HG03280 (cell line): ENCODE results near the gene OR5H6.
"Not testable (repeated sequence)": the region's sequence is repeated elsewhere in the genome, so short reads cannot be mapped to it uniquely, and the experiment has no call there.

Experiments
- ATAC-seq: cut with Tn5 transposase; IDR thresholded peaks from one replicate; pipeline ENCODE4 v1.9.1; 2021; ENCODE audit warnings: mild to moderate bottlenecking, moderate library complexity; ENCODE audit not compliant: unreplicated experiment

OR5H6 gene

GRCh38 chr3:98263944-98264343 lies at the start of gene OR5H6:
OR5H6 (plus strand) TSS chr3:98264244; CDS start chr3:98264333, 89 bp downstream.
- no peak for ATAC-seq

GRCh38 chr3:98215051-98215450 lies 49.0 kb upstream of the OR5H6 start:
- no peak for ATAC-seq

- no peak for ATAC-seq
Observed at GRCh38 chr3:98223907-98224672, 40.0 kb upstream of the OR5H6 start.

GRCh38 chr3:98232489-98232888 lies 31.6 kb upstream of the OR5H6 start:
- no peak for ATAC-seq

GRCh38 chr3:98233468-98233867 lies 30.6 kb upstream of the OR5H6 start:
- ATAC-seq, result no peak

- no peak for ATAC-seq
Observed at GRCh38 chr3:98240131-98240530, 23.9 kb upstream of the OR5H6 start.

- ATAC-seq, result no peak
Observed at GRCh38 chr3:98242155-98242554, 21.9 kb upstream of the OR5H6 start.

GRCh38 chr3:98243843-98244242 lies 20.2 kb upstream of the OR5H6 start:
- ATAC-seq, result no peak

- no peak for ATAC-seq
Observed at GRCh38 chr3:98246142-98246541, 17.9 kb upstream of the OR5H6 start.

- not testable (repeated sequence) for ATAC-seq
Observed at GRCh38 chr3:98256026-98256425, 8.0 kb upstream of the OR5H6 start.

- no peak for ATAC-seq
Observed at GRCh38 chr3:98259707-98260106, 4.3 kb upstream of the OR5H6 start.

- no peak for ATAC-seq
Observed at GRCh38 chr3:98262046-98262445, 2.0 kb upstream of the OR5H6 start.

- no peak for ATAC-seq
Observed at GRCh38 chr3:98269846-98270245, 5.8 kb downstream of the OR5H6 start.

GRCh38 chr3:98272126-98272525 lies 8.1 kb downstream of the OR5H6 start:
- ATAC-seq, result no peak

- no peak for ATAC-seq
Observed at GRCh38 chr3:98274914-98275313, 10.9 kb downstream of the OR5H6 start.

GRCh38 chr3:98282205-98282604 lies 18.2 kb downstream of the OR5H6 start, which contains the start of gene OR5H2:
OR5H2 (plus strand) TSS chr3:98282505; CDS start chr3:98282903, 398 bp downstream.
- ATAC-seq, result no peak

- no peak for ATAC-seq
Observed at GRCh38 chr3:98290916-98291315, 26.9 kb downstream of the OR5H6 start.

- ATAC-seq, result no peak
Observed at GRCh38 chr3:98291332-98291957, 27.4 kb downstream of the OR5H6 start.
